NCI-H1436 (cell line): Measurements from ENCODE around the gene OTOP3.

ENCODE experiments used
- DNase-seq: peaks from one replicate; lab custom pipeline; 2025; lab: John Stamatoyannopoulos, UW

The OTOP3 gene

DNA sequence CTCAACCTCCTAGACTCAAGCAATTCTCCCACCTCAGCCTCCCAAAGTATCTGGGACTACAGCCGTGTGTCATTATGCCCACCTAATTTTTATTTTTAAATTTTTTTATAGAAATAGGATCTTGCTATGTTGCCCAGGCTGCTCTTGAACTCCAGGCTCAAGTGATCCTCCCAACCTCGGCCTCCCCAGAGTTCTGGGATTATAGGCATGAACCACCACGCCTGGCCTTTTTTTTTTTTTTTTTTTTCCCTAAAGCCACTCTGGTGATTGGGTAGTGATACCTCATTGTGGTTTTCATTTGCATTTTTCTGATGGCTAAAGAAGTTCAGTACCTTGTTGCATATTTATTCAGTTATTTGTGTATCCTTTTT lies 50.5 kb downstream of the OTOP3 start:
- no peak for DNase-seq

DNA sequence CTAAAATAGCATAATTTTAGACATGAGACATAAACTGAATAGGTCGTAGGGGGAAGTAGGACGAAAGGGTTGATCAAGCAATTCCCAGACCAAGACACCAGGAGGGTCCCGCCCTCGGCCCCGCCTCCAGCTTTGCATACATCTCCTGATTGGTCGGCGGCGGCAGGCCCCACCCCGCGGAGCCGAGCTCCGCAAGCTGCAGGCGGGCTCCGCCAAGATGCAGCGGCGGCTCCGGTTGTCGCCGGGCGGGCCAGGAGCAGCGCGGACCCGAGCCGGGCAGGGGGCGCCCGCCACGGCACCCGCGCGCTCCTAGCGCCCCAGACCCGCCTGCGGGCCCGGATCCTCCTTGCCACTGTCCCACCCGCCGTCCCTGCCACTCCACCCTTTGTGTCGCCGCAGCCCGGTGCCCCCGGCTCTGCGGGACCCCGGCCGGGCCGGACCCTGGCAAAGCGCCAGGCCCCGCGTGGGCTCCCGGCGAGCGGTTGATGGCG lies 51.8 kb downstream of the OTOP3 start, which contains the start of gene CDR2L:
TSS of gene CDR2L (plus strand) at position 215 of the 491 bp plus-strand sequence. CDS start 412 bp downstream, outside the sequence.
- peak; percentile 95 for DNase-seq

- DNase-seq, result peak; percentile 30
These were observed 52.4 kb downstream of the OTOP3 start for GRCh38 chr17:74987909-74988711.

DNA sequence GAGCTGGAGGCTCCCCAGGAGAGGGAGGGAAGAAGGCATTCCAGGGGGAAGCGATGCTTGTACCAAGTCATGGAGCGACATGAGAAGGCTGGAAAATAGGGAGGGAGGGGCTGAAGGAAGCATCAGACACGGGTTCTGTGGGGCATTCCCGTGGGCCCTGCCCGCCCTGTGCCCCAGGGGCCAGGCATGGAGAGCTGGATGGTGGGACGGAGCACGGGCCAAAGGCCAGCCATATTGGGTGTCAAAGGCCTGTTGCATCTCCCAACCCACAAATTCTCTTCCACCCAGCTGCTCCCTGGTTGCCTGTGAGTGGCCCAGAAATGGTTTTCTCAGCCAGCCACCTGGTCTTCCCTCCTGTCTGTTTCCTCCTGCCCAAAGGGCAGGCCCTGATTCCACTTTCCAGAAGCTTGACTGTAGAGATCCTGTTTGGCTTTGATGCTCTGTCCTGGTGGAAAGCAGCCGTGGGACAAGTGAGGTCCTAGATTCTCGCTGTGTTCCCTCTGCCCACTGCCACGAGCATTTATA lies 54.9 kb downstream of the OTOP3 start:
- no peak for DNase-seq

- no peak for DNase-seq
These were observed 56.5 kb downstream of the OTOP3 start for GRCh38 chr17:74992223-74992622.

DNA sequence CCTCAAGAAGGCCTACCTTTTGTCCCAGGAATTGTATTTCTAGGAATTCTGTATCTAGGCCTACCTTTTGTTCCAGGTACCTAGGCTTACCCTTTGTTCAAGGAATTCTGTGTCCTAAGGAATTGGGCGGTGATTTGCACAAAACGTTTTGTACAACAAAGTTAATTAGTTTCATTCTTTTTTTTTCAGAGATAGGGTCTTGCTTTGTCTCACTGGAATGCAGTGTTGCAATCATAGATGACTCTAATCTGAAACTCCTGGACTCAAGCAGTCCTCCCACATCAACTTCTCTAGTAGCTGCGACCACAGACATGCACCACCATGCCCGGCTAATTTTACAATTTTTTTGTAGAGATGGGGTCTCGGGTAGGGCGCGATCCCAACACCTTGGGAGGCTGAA lies 58.7 kb downstream of the OTOP3 start:
- no peak for DNase-seq

DNA sequence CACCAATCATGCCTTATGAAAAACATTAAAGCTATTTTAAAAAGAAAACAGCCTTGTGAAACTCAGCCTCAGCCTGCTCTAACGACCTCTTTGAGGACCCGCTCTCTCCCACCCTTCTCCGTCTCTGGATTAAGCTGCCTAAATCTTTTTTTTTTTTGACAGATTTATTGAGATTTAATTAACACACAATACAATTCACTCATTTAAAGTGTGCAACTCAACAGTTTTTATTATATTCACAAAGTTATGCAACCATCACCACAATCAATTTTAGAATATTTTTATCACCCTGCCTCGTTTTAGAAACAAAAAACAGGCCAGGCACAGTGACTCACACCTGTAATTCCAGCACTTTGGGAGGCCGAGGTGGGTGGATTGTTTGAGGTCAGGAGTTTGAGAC lies 60.1 kb downstream of the OTOP3 start:
- no peak for DNase-seq

- no peak for DNase-seq
These were observed 63.1 kb downstream of the OTOP3 start for GRCh38 chr17:74998783-74999182.

- DNase-seq, result no peak
These were observed 63.8 kb downstream of the OTOP3 start for GRCh38 chr17:74999523-74999922.
